Stimulated activated CD8-positive, alpha-beta memory T cell treated with anti-CD3 and anti-CD28 coated beads, Interleukin-4, amount 100 ng/mL, for 48 hours (primary cell): ENCODE data around the gene RASSF4.
"Not testable (repeated sequence)": the region's sequence is repeated elsewhere in the genome, so short reads cannot be mapped to it uniquely, and the experiment has no call there.

Experiments
- DNase-seq: peaks from one replicate; pipeline ENCODE4 v3.0.0-alpha.2; 2020

Gene RASSF4

DNA sequence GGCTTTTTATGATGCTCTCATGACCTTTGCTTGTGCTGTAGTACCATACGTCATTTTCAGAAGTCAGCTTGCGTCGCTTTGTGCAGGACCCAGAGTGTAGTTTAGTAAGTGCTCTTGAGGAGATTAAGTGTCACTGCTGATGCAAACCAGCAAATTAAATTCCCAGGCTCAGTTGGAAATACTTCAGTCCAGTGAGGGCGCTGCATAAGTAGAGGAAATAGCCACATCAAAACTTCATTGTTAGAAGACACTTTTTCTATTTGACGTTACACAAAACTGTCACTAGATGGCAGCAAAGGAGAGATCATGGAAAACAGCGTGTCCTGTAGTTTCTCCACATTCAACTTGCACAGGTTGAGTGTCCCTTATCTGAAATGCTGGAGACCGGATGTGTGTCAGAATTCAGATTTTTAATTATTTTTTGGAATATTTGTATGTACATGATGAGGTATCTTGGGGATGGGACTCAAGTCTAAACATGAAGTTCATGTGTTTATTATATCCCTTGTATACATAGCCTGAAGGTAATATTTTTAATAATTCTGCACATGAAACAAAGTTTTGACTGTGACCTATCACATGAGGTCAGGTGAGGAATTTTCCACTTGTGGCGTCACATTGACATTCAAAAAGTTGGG, 49.0 kb downstream of the RASSF4 start:
- no peak for DNase-seq

DNA sequence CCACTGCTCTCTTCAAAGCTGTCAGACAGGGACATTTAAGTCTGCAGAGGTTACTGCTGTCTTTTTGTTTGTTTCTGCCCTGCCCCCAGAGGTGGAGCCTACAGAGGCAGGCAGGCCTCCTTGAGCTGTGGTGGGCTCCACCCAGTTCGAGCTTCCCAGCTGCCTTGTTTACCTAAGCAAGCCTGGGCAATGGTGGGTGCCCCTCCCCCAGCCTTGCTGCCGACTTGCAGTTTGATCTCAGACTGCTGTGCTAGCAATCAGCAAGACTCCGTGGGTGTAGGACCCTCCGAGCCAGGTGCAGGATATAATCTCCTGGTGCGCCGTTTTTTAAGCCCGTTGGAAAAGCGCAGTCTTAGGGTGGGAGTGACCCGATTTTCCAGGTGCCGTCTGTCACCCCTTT, 55.0 kb downstream of the RASSF4 start:
- DNase-seq = not testable (repeated sequence)

DNA sequence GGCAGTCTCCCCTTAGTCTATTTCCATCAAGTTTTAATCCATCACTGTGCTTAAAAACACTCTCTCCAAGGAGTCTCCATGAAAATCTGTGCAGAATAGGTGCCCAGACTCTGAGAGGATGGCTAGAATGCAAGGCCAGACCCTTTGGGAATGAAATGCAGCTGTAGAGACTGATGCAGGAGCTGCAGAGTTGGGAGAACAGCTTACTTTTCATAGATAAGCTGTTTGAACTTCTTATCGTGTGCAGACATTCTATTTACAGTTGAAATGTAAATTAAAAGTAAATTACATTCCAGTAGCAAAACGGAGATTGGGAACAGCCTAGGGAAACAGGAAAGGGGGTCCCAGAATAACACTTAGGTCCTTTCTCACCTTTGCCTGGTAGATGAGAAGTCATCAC, 56.0 kb downstream of the RASSF4 start:
- no peak for DNase-seq

DNA sequence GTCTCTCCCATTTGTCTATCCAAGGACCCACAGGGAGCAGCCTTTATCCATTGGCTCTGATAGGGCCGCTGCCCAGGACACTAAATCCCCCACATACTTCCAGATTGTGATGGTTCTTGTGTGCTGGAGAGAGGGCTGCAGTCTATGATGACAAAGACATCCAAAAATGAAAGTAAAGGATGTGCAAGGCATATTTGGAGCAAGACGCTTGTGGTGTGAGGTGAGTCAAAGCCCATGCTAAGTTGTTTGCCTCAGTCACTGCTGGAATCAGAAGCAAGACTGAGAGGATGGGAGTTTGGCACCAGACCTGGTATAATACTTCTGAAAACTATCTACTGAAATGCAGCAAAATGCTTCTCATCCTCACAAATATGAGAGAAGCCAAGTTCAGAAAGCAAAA, 63.8 kb downstream of the RASSF4 start:
- DNase-seq = no peak

DNA sequence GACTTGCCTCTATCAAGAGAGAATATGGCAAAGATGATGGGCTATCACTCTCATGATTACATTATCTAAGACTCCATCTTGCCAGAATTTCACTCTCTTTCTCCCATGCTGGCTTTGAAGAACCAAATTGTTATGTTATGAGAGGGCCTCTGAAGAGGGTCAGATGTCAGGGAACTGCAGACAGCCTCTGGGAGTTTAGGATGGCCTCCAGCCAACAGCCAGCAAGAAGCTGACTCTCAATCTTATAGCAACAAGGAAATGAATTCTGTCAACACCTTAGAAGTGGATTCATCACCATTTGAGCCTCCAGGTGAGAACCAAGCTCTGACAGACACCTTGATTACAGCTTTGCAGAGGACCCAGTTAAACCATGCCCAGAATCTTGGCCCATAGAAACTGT, 74.7 kb downstream of the RASSF4 start:
- DNase-seq = no peak

DNA sequence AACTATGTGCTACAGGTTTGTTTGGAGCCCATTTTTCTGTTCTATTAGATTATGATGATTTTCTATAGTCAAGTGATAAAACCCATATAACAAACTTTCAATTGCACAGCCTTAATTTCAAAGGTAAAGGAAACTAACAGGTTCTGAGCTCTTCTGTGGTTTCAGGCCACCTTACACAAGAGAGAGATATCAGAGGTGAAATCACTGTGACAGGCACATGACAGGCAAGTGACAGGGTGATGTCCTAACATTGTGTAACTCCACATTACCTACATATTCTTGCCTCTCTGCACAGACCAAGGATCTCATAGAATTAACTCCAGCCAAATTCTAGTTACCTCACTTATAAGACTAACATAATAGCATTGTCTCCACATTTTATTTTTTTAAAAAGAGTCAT, 76.1 kb downstream of the RASSF4 start:
- no peak for DNase-seq

DNA sequence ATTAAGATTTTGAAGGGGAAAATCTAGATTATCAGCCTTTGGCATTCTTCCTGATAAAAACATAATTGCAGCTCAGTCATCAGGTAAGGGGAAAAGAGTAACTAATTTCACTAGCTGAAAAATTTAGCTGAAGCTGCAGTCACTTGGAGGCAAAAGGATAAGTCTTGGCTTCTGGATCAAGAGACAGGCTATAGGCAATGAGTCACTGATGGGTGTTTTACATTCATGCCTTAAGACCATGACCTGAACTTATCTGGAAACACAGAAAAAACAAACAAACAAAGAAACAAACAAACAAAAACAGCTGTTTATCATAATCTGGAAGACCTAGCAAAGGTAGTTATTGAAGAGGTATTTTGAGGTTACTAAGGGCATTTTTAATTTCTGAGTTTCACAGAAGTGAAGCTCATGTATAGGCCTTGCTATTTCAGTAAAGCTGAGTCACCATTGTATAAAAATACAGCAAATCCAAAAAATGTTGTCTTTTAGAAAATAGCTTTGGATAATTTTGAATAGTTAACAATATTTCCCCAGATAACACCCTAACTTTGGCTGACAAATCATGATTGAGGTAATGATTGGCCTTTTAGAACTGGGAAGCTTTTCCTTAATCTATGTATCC, 81.4 kb downstream of the RASSF4 start:
- no peak for DNase-seq

DNA sequence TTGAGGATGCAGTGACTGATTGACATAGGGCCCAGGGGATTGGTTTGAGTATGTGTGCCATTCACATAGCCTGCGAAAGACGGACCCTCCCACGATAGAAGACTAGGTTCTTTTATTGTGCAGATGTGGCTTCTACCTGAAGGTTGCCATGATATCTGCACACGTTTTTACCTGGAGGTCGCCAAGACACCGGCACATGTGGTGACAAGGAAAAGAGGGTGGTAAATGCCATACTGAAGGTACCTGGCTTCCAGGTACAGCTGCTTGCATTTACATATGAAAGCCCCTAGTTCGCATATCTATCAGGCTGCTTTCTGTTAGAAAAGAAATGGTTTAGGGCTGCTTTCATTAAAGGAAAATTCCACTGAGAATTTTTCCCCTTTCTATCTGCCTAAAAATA, 84.7 kb downstream of the RASSF4 start:
- DNase-seq = no peak
